DND-41 (cell line): ENCODE data around the gene LMNTD1.

ENCODE experiments used
- EZH2 ChIP-seq: IDR thresholded peaks from 3 replicates; pipeline ENCODE4 v1.6.1; 2012; ENCODE audit warnings: borderline replicate concordance, low read depth, mild to moderate bottlenecking, moderate library complexity, low read length, inconsistent platforms; ENCODE audit not compliant: severe bottlenecking
- TF ChIP-seq, protein P1 (sequence below): IDR thresholded peaks from 2 replicates; pipeline ENCODE4 v1.5.1; 2012; ENCODE audit warnings: borderline replicate concordance, low read length, moderate library complexity, mild to moderate bottlenecking; ENCODE audit not compliant: poor library complexity, severe bottlenecking; ENCODE audit errors: extremely low read depth

DNA sequence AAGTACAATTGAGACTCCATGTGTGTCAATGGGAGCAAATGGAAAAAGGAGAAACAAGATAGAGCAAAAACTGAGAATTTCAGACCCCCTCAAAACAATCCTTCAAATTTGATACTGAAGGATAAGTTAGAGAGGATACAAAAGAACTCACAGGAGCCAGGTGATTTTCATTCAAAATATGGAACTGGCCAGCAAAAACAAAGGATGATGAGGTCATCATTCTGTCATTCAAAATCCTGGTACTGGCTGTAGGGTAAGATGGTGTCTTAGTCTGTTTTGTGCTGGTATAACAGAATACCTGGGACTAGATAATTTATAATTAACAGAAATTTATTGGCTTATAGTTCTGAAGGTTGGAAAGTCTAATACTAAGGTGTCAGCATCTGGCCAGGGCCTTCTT is 80.6 kb downstream of the LMNTD1 start:
- TF ChIP-seq, protein P1, sequence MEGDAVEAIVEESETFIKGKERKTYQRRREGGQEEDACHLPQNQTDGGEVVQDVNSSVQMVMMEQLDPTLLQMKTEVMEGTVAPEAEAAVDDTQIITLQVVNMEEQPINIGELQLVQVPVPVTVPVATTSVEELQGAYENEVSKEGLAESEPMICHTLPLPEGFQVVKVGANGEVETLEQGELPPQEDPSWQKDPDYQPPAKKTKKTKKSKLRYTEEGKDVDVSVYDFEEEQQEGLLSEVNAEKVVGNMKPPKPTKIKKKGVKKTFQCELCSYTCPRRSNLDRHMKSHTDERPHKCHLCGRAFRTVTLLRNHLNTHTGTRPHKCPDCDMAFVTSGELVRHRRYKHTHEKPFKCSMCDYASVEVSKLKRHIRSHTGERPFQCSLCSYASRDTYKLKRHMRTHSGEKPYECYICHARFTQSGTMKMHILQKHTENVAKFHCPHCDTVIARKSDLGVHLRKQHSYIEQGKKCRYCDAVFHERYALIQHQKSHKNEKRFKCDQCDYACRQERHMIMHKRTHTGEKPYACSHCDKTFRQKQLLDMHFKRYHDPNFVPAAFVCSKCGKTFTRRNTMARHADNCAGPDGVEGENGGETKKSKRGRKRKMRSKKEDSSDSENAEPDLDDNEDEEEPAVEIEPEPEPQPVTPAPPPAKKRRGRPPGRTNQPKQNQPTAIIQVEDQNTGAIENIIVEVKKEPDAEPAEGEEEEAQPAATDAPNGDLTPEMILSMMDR = no peak
- no peak for TF ChIP-seq EZH2
